HG02759 (cell line): ENCODE data around the gene KRT12.
"Not testable (repeated sequence)": the region's sequence is repeated elsewhere in the genome, so short reads cannot be mapped to it uniquely, and the experiment has no call there.

ENCODE experiments used
- ATAC-seq: cut with Tn5 transposase; IDR thresholded peaks from one replicate; pipeline ENCODE4 v1.9.1; 2021; ENCODE audit warnings: mild to moderate bottlenecking, moderate library complexity; ENCODE audit not compliant: unreplicated experiment

Gene KRT12

GRCh38 chr17:40884708-40885512 is 17.9 kb upstream of the KRT12 start, which contains the start of gene KRT20:
Gene KRT20 (minus strand): TSS chr17:40885242. CDS start chr17:40885185, 57 bp downstream.
- no peak for ATAC-seq

GRCh38 chr17:40883626-40884334 is 16.8 kb upstream of the KRT12 start:
- no peak for ATAC-seq

GRCh38 chr17:40883031-40883430 is 16.0 kb upstream of the KRT12 start:
- ATAC-seq = no peak

- ATAC-seq = no peak
Measured at GRCh38 chr17:40879026-40879425, 12.0 kb upstream of the KRT12 start.

- no peak for ATAC-seq
Measured at GRCh38 chr17:40878044-40878443, 11.0 kb upstream of the KRT12 start.

- no peak for ATAC-seq
Measured at GRCh38 chr17:40873801-40874200, 6.8 kb upstream of the KRT12 start.

- no peak for ATAC-seq
Measured at GRCh38 chr17:40873255-40873654, 6.2 kb upstream of the KRT12 start.

GRCh38 chr17:40872416-40872815 is 5.4 kb upstream of the KRT12 start:
- ATAC-seq = no peak

- no peak for ATAC-seq
Measured at GRCh38 chr17:40871316-40871715, 4.3 kb upstream of the KRT12 start.

- ATAC-seq = no peak
Measured at GRCh38 chr17:40870136-40870535, 3.1 kb upstream of the KRT12 start.

GRCh38 chr17:40864661-40865390 is 2.2 kb downstream of the KRT12 start:
- no peak for ATAC-seq

- no peak for ATAC-seq
Measured at GRCh38 chr17:40862985-40863733, 3.9 kb downstream of the KRT12 start.

- no peak for ATAC-seq
Measured at GRCh38 chr17:40859536-40859935, 7.5 kb downstream of the KRT12 start.

- ATAC-seq = not testable (repeated sequence)
Measured at GRCh38 chr17:40858667-40859066, 8.4 kb downstream of the KRT12 start.

- ATAC-seq = no peak
Measured at GRCh38 chr17:40857535-40857934, 9.5 kb downstream of the KRT12 start.

GRCh38 chr17:40854175-40854814 is 12.7 kb downstream of the KRT12 start:
- ATAC-seq = no peak

- no peak for ATAC-seq
Measured at GRCh38 chr17:40852364-40852763, 14.7 kb downstream of the KRT12 start.

- ATAC-seq = no peak
Measured at GRCh38 chr17:40850293-40850972, 16.6 kb downstream of the KRT12 start.

- ATAC-seq = no peak
Measured at GRCh38 chr17:40849723-40850122, 17.3 kb downstream of the KRT12 start.
